A549 (cell line): ENCODE data around the gene LPO. TPM values are rescaled to one million over a fixed set of nuclear protein-coding genes. Genes with fewer than 3 reads are reported as not detected.

Experiments used
- ATAC-seq, 2 experiments: fragments of 200-7000 bp in 1 of 2; fragments of >200 bp in 1 of 2; cut with Nextera tagmentation in 1 of 2; cut with Tn5 transposase in 1 of 2; 3 replicates each; pipeline versions ENCODE4 v1.8.0 to v1.9.1; 2018 to 2020; ENCODE audit warnings: mild to moderate bottlenecking in 1 of 2, moderate library complexity in 1 of 2
- CTCF ChIA-PET: fragments of 300-600 bp; sonication (Branson Sonifier 250); formaldehyde crosslinking; extraction: SDS; loops from one replicate; lab custom pipeline; 2021; ENCODE audit warnings: antibody characterized with exemption, inconsistent platforms; lab: Yijun Ruan, JAX
- POLR2A ChIA-PET: fragments of 350-600 bp; formaldehyde crosslinking; extraction: SDS; loops from one replicate; lab custom pipeline; 2021; ENCODE audit warnings: antibody characterized with exemption, inconsistent platforms; lab: Yijun Ruan, JAX
- DNase-seq, 2 experiments: peaks; one replicate each; pipeline versions ENCODE4 v3.0.0 to v3.0.0-alpha.2; 2011 to 2016; ENCODE audit warnings: low read depth in 1 of 2, low spot score in 1 of 2
- FAIRE-seq: peaks from 2 replicates; lab custom pipeline; 2011; peaks lifted over from hg19 to GRCh38; lab: Jason Lieb, UNC
- H3K27ac ChIP-seq, 2 experiments: fragments of >200 bp; sonication (Bioruptor Twin); formaldehyde crosslinking; 3 replicates each; pipeline ENCODE4 v1.5.1; 2016 to 2017
- H3K4me1 ChIP-seq: fragments of >200 bp; sonication (Bioruptor Twin); formaldehyde crosslinking; 3 replicates; pipeline ENCODE4 v1.6.1; 2016
- H3K4me2 ChIP-seq: fragments of >200 bp; sonication (Bioruptor Twin); formaldehyde crosslinking; 3 replicates; pipeline ENCODE4 v1.6.1; 2016
- H3K4me3 ChIP-seq: fragments of >200 bp; sonication (Bioruptor Twin); formaldehyde crosslinking; 3 replicates; pipeline ENCODE4 v1.5.1; 2016
- H3K9me3 ChIP-seq: fragments of >200 bp; sonication (Bioruptor Twin); formaldehyde crosslinking; 3 replicates; pipeline ENCODE4 v1.6.1; 2016
- ESRRA ChIP-seq: fragments of 150-350 bp; IDR thresholded peaks from 2 replicates; pipeline ENCODE4 v1.6.1; 2014; ENCODE audit warnings: mild to moderate bottlenecking, low read length, borderline replicate concordance
- PHF8 ChIP-seq: fragments of 200-600 bp; sonication (generic); IDR thresholded peaks from 2 replicates; pipeline ENCODE4 v1.6.1; 2016; ENCODE audit warnings: low read depth, mild to moderate bottlenecking, antibody characterized with exemption, moderate library complexity, borderline replicate concordance
- POLR2A ChIP-seq: IDR thresholded peaks from 2 replicates; pipeline ENCODE4 v1.6.1; 2012; ENCODE audit warnings: mild to moderate bottlenecking, low read length
- SMC3 ChIP-seq: fragments of >200 bp; sonication (Bioruptor Twin); formaldehyde crosslinking; IDR thresholded peaks from 3 replicates; pipeline ENCODE4 v1.6.1; 2018; ENCODE audit warnings: inconsistent platforms
- TFCP2L1 ChIP-seq: fragments of 250-450 bp; sonication (Bioruptor Pico); IDR thresholded peaks from 2 replicates; pipeline ENCODE4 v1.5.0; 2021; ENCODE audit warnings: mild to moderate bottlenecking
- ZC3H11A ChIP-seq: fragments of 450-650 bp; IDR thresholded peaks from 2 replicates; pipeline ENCODE4 v1.6.1; 2014; ENCODE audit warnings: antibody characterized with exemption, mild to moderate bottlenecking
- ZFP36 ChIP-seq: fragments of 450-650 bp; IDR thresholded peaks from 2 replicates; pipeline ENCODE4 v1.6.1; 2014; ENCODE audit warnings: borderline replicate concordance; ENCODE audit not compliant: partially characterized antibody
- ZNF302 ChIP-seq: fragments of 250-450 bp; sonication (Bioruptor Pico); IDR thresholded peaks from 2 replicates; pipeline ENCODE4 v1.9.0; 2021; ENCODE audit warnings: inconsistent platforms, mild to moderate bottlenecking, moderate library complexity
- ZSCAN20 ChIP-seq: fragments of 250-450 bp; sonication (Bioruptor Pico); IDR thresholded peaks from 2 replicates; pipeline ENCODE4 v1.8.0; 2022; ENCODE audit warnings: mild to moderate bottlenecking, moderate library complexity
- WGBS: methylation state at CpG from one replicate; pipeline ENCODE4 v1.1.6; 2017; ENCODE audit errors: missing lambda C conversion rate; 5-methylcytosine and 5-hydroxymethylcytosine counted together
- polyA plus RNA-seq, 4 experiments: library from polyadenylated mRNA; depleted of rRNA in 3 of 4; stranded (reverse); fragments of >200 nt; fragmentation: RNase III in 1 of 4; extraction: RNeasy Plus Mini Kit Qiagen cat#74134 plus additional on column Dnase treatment in 1 of 4; gene quantifications; 2 replicates in 3 of 4; 3 replicates in 1 of 4; pipeline ENCODE4 v1.2.3, GENCODE V29; 2011 to 2017
- TF ChIP-seq, protein P1 (sequence below): fragments of 200-600 bp; sonication (generic); IDR thresholded peaks from 2 replicates; pipeline ENCODE4 v1.6.1; 2016; ENCODE audit warnings: antibody characterized with exemption, mild to moderate bottlenecking, moderate library complexity
- TF ChIP-seq, protein P2 (sequence below): fragments of >200 bp; sonication (Bioruptor Twin); formaldehyde crosslinking; IDR thresholded peaks from 3 replicates; pipeline ENCODE4 v1.5.1; 2016
- TF ChIP-seq, protein P3 (sequence below): fragments of >200 bp; sonication (Bioruptor Twin); formaldehyde crosslinking; IDR thresholded peaks from 3 replicates; pipeline ENCODE4 v1.6.1; 2016
- TF ChIP-seq, protein P4 (sequence below): fragments of 250-450 bp; sonication (Bioruptor Pico); IDR thresholded peaks from 2 replicates; pipeline ENCODE4 v1.5.0; 2021; ENCODE audit warnings: mild to moderate bottlenecking, moderate library complexity, borderline replicate concordance
- TF ChIP-seq, protein P5 (sequence below): fragments of 450-650 bp; IDR thresholded peaks from 2 replicates; pipeline ENCODE4 v1.6.1; 2014; ENCODE audit warnings: antibody characterized with exemption

LPO gene
- polyA plus RNA-seq, 2 of the 4 experiments (the other 2 are of a cell fraction) = not detected

DNA sequence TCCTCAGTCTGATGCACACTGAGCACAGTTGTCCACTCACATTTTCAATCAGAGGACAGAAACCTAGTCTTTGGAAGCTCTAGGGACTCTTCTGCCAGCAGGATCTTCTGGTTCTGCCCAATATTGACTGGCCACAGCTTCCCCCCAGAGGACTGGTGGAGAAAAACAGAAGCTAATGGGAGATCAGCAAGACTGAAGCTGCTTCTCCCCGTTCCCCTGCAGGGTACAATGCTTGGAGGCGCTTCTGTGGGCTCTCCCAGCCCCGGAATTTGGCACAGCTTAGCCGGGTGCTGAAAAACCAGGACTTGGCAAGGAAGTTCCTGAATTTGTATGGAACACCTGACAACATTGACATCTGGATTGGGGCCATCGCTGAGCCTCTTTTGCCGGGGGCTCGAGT is 35.5 kb upstream of the LPO start:
- Histone ChIP-seq H3K27ac (no peak overlapping the region), H3K4me1 (no peaks in the 10 kb centered on the region), H3K4me2 (no peak overlapping the region), H3K4me3 (no peak overlapping the region), H3K9me3 (no peaks in the 10 kb centered on the region)
- ChIA-PET POLR2A (no interaction called here), CTCF (interaction anchor here (1.3 to 5.7 kb wide), 4 partner anchors 13 to 47 kb away, joined by 3 to 55 read pairs (median 18); partner anchors contain the start of genes EPX and MKS1)
- TF ChIP-seq ZSCAN20 = no peak
- TF ChIP-seq, protein P1, sequence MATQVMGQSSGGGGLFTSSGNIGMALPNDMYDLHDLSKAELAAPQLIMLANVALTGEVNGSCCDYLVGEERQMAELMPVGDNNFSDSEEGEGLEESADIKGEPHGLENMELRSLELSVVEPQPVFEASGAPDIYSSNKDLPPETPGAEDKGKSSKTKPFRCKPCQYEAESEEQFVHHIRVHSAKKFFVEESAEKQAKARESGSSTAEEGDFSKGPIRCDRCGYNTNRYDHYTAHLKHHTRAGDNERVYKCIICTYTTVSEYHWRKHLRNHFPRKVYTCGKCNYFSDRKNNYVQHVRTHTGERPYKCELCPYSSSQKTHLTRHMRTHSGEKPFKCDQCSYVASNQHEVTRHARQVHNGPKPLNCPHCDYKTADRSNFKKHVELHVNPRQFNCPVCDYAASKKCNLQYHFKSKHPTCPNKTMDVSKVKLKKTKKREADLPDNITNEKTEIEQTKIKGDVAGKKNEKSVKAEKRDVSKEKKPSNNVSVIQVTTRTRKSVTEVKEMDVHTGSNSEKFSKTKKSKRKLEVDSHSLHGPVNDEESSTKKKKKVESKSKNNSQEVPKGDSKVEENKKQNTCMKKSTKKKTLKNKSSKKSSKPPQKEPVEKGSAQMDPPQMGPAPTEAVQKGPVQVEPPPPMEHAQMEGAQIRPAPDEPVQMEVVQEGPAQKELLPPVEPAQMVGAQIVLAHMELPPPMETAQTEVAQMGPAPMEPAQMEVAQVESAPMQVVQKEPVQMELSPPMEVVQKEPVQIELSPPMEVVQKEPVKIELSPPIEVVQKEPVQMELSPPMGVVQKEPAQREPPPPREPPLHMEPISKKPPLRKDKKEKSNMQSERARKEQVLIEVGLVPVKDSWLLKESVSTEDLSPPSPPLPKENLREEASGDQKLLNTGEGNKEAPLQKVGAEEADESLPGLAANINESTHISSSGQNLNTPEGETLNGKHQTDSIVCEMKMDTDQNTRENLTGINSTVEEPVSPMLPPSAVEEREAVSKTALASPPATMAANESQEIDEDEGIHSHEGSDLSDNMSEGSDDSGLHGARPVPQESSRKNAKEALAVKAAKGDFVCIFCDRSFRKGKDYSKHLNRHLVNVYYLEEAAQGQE = no peak
- DNase-seq = no peak
- 46% methylated on average over 7 of the region's 7 CpGs for WGBS
- ATAC-seq = no peak
- no peak for FAIRE-seq

DNA sequence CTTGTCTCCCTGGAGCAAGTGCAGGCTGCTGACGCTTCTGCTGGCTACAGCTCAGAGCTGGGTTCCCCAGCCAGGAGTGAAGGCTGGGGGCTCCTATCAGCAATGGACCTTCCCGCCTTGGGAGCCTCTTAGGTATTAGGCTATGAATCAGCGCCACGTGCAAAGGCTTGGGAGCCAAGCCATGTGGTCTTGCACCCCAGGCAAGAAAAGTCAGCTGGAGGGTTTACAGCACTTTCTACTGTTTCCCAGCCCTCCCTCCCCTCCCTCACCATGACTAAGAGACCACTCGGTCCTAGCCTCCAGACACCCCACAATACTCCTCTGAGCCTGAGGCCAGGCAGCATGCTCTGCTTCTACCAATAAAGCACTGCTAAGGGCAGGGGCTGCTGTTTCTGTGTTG is 33.6 kb upstream of the LPO start:
- ChIA-PET POLR2A (no interaction called here), CTCF (interaction anchor here (1.5 to 2.4 kb wide), 2 partner anchors 10 to 14 kb away, joined by 4 to 8 read pairs; no protein-coding TSS in a partner anchor)
- FAIRE-seq = no peak
- H3K27ac ChIP-seq = no peak overlapping the region
- no peak overlapping the region for H3K4me3 ChIP-seq
- TF ChIP-seq, protein P2, sequence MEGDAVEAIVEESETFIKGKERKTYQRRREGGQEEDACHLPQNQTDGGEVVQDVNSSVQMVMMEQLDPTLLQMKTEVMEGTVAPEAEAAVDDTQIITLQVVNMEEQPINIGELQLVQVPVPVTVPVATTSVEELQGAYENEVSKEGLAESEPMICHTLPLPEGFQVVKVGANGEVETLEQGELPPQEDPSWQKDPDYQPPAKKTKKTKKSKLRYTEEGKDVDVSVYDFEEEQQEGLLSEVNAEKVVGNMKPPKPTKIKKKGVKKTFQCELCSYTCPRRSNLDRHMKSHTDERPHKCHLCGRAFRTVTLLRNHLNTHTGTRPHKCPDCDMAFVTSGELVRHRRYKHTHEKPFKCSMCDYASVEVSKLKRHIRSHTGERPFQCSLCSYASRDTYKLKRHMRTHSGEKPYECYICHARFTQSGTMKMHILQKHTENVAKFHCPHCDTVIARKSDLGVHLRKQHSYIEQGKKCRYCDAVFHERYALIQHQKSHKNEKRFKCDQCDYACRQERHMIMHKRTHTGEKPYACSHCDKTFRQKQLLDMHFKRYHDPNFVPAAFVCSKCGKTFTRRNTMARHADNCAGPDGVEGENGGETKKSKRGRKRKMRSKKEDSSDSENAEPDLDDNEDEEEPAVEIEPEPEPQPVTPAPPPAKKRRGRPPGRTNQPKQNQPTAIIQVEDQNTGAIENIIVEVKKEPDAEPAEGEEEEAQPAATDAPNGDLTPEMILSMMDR = no peak
- no peak overlapping the region for H3K4me2 ChIP-seq
- WGBS = 75% methylated on average over 5 of the region's 5 CpGs
- DNase-seq = no peak
- no peaks in the 10 kb centered on the region for H3K9me3 ChIP-seq
- ATAC-seq = no peak
- H3K4me1 ChIP-seq = no peaks in the 10 kb centered on the region

DNA sequence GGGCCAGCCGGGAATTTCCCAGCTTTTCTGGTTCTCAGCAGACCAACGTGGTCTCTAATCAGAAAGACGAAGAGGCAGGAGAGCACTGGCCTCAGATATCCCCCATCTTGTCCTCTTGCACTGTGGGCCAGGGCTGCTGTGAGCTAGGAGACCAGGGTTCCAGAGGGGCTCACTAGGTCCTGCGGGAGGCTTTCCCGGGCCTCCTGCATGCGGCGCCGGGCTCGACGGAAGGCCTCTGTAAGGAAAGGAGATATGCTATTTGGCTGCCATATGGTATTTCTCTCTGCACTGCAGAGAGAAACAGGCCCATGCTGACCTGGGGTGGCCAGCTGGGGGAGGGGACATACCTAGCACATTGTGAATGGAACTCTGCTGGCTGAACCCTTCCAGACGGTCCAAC is 32.4 kb upstream of the LPO start:
- ChIA-PET CTCF (interaction anchor here (0.7 to 3.4 kb wide), 5 partner anchors 11 to 44 kb away, joined by 3 to 19 read pairs (median 4); partner anchors contain the start of gene MKS1), POLR2A (no interaction called here)
- WGBS = 80% methylated on average over 10 of the region's 11 CpGs
- H3K4me3 ChIP-seq = no peak overlapping the region
- ATAC-seq = no peak
- no peak for DNase-seq
- no peak overlapping the region for H3K27ac ChIP-seq
- no peak overlapping the region for H3K4me2 ChIP-seq
- no peak for FAIRE-seq
- TF ChIP-seq, protein P3, sequence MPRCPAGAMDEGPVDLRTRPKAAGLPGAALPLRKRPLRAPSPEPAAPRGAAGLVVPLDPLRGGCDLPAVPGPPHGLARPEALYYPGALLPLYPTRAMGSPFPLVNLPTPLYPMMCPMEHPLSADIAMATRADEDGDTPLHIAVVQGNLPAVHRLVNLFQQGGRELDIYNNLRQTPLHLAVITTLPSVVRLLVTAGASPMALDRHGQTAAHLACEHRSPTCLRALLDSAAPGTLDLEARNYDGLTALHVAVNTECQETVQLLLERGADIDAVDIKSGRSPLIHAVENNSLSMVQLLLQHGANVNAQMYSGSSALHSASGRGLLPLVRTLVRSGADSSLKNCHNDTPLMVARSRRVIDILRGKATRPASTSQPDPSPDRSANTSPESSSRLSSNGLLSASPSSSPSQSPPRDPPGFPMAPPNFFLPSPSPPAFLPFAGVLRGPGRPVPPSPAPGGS = no peak
- no peak for TF ChIP-seq ZNF302 (CRISPR knock-in tag)
- TF ChIP-seq, protein P4, sequence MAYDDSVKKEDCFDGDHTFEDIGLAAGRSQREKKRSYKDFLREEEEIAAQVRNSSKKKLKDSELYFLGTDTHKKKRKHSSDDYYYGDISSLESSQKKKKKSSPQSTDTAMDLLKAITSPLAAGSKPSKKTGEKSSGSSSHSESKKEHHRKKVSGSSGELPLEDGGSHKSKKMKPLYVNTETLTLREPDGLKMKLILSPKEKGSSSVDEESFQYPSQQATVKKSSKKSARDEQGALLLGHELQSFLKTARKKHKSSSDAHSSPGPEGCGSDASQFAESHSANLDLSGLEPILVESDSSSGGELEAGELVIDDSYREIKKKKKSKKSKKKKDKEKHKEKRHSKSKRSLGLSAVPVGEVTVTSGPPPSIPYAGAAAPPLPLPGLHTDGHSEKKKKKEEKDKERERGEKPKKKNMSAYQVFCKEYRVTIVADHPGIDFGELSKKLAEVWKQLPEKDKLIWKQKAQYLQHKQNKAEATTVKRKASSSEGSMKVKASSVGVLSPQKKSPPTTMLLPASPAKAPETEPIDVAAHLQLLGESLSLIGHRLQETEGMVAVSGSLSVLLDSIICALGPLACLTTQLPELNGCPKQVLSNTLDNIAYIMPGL = no peak
- no peaks in the 10 kb centered on the region for H3K9me3 ChIP-seq
- H3K4me1 ChIP-seq = no peaks in the 10 kb centered on the region

DNA sequence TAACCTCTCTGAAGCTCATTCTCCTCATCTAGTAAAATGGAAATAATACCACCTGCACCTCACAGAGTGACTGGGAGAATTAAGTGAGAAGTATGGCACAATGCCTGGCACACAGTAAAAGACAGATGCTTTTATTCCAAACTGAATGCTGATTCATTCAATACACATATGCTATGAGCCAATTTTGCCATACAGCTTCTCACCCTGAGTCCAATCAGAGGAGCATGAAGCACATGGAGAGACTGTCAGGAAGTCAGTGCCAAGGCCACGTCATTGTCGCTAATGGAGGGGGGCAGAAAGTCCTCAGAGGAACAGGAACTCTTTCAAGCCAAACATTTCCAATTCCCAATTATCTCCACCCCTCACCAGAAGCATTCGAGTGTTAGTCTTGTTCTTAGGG is 30.9 kb upstream of the LPO start:
- TF ChIP-seq SMC3 (no peak), ZC3H11A (no peak), PHF8 (no peak), ZFP36 (no peak), POLR2A (no peak), ESRRA (no peak), TFCP2L1 (CRISPR knock-in tag) (no peak)
- TF ChIP-seq, protein P5, sequence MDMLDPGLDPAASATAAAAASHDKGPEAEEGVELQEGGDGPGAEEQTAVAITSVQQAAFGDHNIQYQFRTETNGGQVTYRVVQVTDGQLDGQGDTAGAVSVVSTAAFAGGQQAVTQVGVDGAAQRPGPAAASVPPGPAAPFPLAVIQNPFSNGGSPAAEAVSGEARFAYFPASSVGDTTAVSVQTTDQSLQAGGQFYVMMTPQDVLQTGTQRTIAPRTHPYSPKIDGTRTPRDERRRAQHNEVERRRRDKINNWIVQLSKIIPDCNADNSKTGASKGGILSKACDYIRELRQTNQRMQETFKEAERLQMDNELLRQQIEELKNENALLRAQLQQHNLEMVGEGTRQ = no peak
- H3K27ac ChIP-seq = no peak overlapping the region
- DNase-seq = no peak
- no peaks in the 10 kb centered on the region for H3K4me1 ChIP-seq
- WGBS = 82% methylated on average over 3 of the region's 3 CpGs
- H3K9me3 ChIP-seq = no peaks in the 10 kb centered on the region
- ATAC-seq = no peak
- CTCF ChIA-PET = interaction anchor here (0.6 to 3.4 kb wide), 5 partner anchors 8 to 85 kb away, joined by 3 to 19 read pairs (median 5); partner anchors contain the start of gene MKS1
- H3K4me2 ChIP-seq = no peak overlapping the region
- no peak for FAIRE-seq
- POLR2A ChIA-PET = no interaction called here
- H3K4me3 ChIP-seq = no peak overlapping the region
